GM19035 (cell line): ENCODE data around the gene KDM8.

Experiments used
- ATAC-seq: cut with Tn5 transposase; IDR thresholded peaks from one replicate; pipeline ENCODE4 v1.9.1; 2021; ENCODE audit not compliant: unreplicated experiment

The KDM8 gene

DNA sequence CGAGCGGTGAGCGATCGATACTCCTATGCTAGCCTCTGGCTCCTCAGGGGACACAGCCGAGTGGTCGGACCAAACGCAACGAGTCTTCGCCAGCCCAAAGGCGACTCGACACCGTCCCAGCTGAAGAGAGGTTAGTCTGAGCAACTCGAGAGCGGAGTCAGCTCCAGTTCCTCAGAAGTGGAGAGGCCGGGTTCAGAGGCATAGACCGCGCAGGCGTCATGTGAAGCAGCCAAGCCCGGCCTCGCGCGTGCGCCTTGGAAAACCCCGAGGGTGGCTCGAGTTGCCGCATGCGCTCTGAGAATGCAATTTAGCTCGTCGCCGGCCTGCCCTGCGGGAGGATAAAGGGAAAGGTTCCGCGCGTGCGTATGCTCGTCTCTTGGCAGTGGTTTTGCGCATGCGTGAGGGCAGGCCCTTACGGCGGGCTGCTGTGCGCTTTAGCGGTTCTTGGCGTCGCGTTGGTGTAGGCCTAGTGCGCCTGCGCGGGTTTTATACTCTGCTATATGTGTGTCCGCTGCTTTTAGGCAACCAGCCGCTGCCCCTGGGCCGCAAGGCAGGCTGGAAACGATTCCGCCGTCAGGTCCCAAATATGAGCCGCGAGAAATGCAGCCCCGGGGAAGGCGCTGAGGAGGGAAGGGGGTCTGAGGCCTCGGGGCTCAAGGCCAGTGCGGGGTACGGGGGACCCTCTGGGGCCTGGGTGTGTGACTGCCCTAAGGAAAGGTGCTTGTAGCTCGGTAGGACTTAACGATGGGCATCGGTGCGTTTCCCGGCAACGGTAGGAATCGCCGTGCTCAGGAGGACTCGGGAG, at the start of gene KDM8:
KDM8 (plus strand) TSS at position 20 of the 805 bp plus-strand sequence. CDS start 6,598 bp downstream, outside the sequence.
- peak; percentile 87 for ATAC-seq

GRCh38 chr16:27154705-27155521, 48.4 kb upstream of the KDM8 start:
- ATAC-seq = no peak

DNA sequence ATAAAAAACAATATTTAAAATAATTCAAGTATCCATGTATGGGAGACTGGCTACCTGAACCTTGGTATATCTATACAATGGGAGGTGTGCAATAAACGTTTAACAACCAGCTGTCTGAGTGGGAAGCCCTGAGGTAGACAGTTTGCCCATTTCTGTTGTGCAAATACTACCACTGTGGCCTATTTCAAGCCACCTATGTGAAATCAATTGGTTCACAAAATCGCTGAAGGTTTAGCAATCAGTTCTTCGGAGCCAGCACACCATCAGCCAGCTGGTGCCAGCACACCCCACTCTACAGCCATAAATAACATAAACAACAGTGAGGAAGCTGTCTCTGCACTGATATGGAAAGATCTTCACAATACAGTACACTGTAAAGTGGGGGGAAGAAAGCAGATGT, 46.7 kb upstream of the KDM8 start:
- no peak for ATAC-seq

DNA sequence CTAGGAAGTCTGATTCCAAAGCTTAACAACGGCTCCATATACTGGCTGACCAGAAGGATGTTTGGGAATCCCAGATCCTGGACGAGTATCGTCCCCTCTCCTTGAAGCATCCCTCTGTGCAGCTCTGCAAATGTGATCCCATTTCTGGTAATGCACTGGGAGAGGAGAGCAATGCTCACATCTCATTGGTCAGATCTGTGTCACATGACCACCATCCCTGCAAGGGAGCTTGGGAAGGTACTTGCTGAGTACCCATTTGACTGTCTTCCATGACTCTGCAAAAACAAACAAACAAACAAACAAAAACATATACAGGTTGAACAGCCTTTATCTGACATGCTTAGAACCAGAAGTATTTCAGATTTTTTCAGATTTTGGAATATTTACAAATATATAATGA, 41.9 kb upstream of the KDM8 start:
- ATAC-seq = no peak

DNA sequence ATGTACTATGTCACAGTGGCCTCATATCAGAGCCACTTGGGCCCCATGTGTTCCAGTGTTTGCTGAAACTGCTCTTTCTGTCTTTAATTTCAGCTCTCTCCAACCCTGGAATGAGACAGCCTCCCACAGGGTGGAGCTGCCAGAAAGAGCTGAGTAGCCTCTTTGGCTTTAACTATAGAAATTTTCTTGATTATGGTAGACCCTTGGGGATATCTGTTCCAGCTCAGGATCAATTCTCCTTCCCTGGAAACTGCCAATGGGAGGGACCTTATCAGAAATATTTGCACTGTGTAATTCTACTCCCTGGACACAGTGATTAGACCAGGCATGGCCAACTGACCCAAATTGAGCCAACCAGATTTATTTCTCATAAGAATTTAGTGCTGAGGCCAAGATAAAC, 39.0 kb upstream of the KDM8 start:
- ATAC-seq = no peak

- ATAC-seq = no peak
Measured at GRCh38 chr16:27165576-27165975, 37.8 kb upstream of the KDM8 start.

GRCh38 chr16:27168790-27169189, 34.5 kb upstream of the KDM8 start:
- no peak for ATAC-seq

DNA sequence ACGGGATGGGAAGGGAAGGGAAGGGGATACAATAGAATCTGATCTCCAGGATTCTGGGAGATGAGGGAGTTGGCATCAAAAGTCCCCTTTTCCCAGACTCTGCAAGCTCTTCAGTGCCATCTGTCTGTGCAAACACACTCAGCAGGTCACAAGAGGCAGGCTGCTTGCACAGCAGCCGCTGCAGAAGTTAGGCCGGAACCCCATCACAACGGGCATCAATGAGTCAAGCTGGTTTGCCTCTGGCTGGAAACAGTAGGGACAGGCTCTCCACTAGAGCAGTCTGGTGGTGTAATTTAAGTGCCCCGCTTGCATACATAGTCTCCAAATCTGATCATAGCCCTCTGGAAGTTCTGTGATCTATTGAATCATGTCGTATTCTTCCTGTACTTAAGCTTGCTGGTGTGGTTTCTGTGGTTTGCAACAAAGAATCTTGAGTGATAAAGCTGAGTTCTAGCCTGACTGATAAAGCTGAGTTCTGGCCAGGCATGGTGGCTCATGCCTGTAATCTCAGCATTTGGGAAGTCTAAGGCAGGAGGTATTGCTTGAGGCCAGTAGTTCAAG, 33.7 kb upstream of the KDM8 start:
- no peak for ATAC-seq

DNA sequence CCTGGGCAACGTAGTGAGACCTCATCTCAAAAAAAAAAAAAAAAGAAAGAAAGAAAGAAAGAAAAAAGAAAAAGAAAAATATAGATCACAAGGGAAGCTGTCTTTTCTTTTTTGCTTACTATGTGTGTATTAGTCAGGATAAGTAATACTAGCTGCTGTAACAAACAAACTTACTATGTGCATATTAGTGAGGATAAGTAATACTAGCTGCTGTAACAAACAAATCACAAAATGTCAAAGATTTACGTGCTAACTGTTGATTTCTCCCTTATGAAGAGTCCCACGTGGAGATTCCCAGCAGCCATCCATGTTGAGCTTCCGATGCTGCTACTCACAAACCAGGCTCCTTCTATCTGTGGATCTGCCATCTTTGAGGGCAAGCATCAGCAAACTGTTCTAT, 31.7 kb upstream of the KDM8 start:
- no peak for ATAC-seq

DNA sequence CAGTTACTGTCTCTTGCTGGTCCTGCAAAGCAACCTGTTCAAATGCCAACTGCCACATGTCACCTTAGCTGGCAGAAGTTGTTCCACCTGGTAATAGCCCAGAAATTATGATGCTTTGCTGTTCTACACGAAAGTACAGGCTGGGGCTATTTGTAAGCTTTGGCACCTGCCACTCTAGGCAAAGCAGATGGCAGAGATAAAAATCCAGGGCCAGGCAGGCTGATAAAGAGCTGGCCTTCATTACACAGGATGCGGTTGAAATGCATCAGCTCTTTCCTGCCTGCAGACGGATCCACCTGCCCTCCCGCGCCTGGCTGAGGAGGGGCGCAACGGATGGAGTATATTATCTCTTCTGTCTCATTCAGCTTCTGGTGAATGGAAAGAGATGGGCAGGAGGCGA, 29.3 kb upstream of the KDM8 start:
- no peak for ATAC-seq

DNA sequence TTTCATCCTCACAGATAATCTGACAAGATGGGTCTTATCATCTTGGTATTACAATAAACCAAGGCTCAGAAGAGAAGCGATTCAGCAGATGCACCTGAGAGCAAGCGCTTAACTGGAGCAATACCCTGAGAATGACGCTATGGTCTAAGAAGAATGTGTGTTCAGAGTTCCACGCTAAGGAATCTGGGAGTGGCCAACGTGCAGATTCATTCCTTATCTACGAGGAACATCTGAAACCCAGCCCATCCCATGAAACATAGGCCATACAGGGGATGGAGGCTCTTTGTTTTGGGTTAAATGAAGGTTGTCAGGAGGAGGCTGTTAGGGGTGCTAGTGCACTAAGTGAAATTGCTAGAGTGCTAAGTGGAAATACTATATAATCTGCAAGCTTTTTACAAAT, 28.5 kb upstream of the KDM8 start:
- ATAC-seq = no peak

DNA sequence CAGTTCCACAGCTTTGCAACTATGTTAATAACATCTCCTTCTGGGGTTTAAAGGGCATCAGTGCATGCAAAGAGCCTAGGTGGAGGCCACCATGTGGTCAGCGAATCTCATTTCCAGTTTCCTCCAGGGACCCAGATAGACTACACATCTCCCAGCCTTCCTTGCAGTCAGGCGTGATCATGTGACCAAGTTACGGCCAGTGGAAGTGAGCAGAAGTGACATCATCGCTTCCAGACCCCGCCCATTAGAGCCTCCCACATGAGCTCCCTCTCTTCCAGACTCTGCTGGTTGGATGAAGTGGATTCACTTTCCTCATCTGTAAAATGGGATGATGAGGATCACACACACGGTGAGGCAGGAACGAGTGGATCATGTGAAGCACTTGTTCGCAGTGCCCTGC, 27.4 kb upstream of the KDM8 start:
- ATAC-seq = no peak

GRCh38 chr16:27177031-27177774, 26.1 kb upstream of the KDM8 start:
- ATAC-seq = no peak

DNA sequence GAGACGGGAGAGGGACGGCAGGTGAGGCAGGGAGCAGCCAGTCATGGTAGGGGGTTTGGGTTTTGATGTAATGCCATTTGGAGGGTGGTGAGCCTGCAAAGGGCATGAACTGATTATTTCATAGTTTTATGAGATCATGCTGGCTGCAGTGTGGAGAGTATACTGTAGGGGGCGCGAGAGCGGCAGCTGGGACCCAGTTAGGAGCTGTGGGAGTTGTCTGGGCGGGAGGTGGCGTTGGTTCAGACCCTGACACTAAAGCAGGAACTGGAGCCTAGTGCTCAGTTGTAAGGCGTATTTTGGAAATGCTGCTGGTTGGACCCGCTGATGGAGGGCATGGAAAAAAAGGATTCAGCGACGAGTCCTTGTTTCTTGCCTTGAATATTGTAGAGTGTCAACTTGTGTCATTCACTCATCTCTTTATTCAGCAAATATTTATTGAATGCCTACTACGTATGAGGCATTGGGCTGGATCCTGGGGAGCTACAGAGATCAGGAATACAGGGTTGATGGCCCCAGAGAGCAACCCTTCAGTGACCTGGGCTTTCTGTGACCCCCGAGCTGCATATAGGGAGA, 23.7 kb upstream of the KDM8 start:
- ATAC-seq = peak; percentile 65

DNA sequence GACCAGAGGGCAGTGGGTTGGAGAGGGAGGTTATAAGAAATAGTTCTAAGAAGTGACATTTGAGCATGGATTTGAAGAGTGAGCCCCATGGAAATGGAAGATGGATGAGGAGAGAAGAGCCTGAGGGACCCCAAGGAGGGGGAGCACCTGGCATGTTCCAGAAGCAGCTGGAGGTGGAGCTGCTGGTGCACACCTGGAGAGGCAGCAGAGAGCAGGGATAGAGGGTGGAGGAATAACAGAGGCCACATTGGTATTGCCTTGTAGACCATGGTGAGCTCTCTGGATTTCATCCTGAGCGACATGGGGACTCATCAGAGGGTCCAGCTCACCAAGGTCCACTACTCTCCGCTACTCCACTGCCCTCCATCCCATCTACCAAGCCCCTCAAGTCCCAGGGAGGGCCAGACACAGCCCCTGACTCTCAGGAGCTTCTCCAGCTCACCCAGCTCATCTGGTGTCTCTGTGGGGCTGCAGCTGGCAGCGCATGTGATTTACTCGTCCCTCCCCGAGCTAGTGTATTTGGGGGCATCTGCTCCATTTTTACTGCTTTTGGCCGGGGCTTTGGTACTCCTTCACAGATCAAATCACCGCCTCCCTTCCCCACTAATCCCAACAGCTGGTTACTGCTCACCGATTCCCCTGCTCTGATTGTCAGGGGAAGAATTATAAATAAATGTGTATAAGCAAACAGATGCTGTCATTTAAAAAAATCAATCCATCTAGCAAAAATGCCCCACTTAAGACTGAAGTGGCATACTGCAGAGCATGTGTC, 22.1 kb upstream of the KDM8 start:
- no peak for ATAC-seq

GRCh38 chr16:27182906-27183405, 20.4 kb upstream of the KDM8 start:
- no peak for ATAC-seq

DNA sequence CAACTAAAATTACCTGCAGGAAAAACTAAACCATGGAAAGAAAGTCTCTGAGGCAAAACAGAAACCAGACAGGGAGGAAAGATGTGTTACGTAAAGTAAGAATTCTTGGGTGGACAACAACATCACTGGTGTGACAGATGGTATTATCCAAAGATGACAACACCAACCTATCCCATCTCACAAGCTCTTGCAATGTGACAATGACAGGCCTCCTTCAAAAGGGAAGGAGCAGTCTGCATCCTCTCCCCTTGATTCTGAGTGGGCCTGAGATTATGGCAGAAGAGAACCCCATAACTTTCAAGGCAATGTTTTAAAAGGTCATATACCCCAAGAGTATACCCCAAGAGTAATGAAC, 17.6 kb upstream of the KDM8 start:
- ATAC-seq = no peak

- ATAC-seq = no peak
Measured at GRCh38 chr16:27188633-27189032, 14.7 kb upstream of the KDM8 start.

GRCh38 chr16:27189335-27189972, 13.9 kb upstream of the KDM8 start:
- ATAC-seq = no peak
